Suppressor macrophage (primary cell): Measurements from ENCODE around the gene TRIOBP.

Source experiments
- DNase-seq, 4 experiments: peaks; one replicate each; pipeline ENCODE4 v3.0.0-alpha.2; 2020 to 2022

TRIOBP gene

DNA sequence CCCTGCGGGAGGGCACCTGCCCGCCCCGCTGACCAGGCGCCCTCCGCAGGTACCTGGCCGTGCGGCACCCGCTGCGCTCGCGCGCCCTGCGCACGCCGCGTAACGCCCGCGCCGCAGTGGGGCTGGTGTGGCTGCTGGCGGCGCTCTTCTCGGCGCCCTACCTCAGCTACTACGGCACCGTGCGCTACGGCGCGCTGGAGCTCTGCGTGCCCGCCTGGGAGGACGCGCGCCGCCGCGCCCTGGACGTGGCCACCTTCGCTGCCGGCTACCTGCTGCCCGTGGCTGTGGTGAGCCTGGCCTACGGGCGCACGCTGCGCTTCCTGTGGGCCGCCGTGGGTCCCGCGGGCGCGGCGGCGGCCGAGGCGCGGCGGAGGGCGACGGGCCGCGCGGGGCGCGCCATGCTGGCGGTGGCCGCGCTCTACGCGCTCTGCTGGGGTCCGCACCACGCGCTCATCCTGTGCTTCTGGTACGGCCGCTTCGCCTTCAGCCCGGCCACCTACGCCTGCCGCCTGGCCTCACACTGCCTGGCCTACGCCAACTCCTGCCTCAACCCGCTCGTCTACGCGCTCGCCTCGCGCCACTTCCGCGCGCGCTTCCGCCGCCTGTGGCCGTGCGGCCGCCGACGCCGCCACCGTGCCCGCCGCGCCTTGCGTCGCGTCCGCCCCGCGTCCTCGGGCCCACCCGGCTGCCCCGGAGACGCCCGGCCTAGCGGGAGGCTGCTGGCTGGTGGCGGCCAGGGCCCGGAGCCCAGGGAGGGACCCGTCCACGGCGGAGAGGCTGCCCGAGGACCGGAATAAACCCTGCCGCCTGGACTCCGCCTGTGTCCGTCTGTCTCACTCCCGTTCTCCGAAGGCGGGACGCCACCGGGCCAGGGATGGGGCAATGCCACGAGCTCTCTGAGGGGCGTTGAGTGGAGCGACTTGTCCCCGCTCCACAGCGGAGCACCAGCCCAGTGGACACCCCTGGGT is 128.1 kb downstream of the TRIOBP start:
- peak in 3 of 4 experiments; percentile 26 to 69 (median 63) for DNase-seq
